Activated CD4-positive, alpha-beta T cell treated with anti-CD3 and anti-CD28 coated beads, Interleukin-2, amount 10 ng/mL, durations not matched to agents 24 days and 14 days (primary cell): ENCODE measurements around the gene SYCP3. TPM values are rescaled to one million over a fixed set of nuclear protein-coding genes. Genes with fewer than 3 reads are reported as not detected.
A peak's percentile ranks its signal among the peaks of the same experiment; 100 is the strongest.
"Not testable (repeated sequence)": the region's sequence is repeated elsewhere in the genome, so short reads cannot be mapped to it uniquely, and the experiment has no call there.

Experiments used
- DNase-seq: peaks from one replicate; pipeline ENCODE4 v3.0.0; 2022
- H3K27ac Mint-ChIP-seq: one replicate; pipeline ENCODE4 v1.8.0; 2022; ENCODE audit warnings: mild to moderate bottlenecking, mixed read lengths
- H3K27me3 Mint-ChIP-seq: one replicate; pipeline ENCODE4 v1.8.0; 2022; ENCODE audit warnings: mixed read lengths
- H3K36me3 Mint-ChIP-seq: one replicate; pipeline ENCODE4 v1.8.0; 2022; ENCODE audit warnings: low read depth, mild to moderate bottlenecking, mixed read lengths
- H3K4me1 Mint-ChIP-seq: one replicate; pipeline ENCODE4 v1.8.0; 2021; ENCODE audit warnings: mixed read lengths
- H3K4me3 Mint-ChIP-seq: one replicate; pipeline ENCODE4 v1.8.0; 2022; ENCODE audit warnings: mild to moderate bottlenecking, moderate library complexity, mixed read lengths
- H3K9me3 Mint-ChIP-seq: one replicate; pipeline ENCODE4 v1.8.0; 2021; ENCODE audit warnings: mixed read lengths
- intact Hi-C: fragments of 100-400 bp; cut with micrococcal nuclease; formaldehyde crosslinking; loops from one replicate; pipeline ENCODE4 v1.15.1; 2023
- total RNA-seq: library from RNA; stranded (reverse); gene quantifications from 2 replicates; pipeline ENCODE4 v1.2.3, GENCODE V29; 2022

The SYCP3 gene
- total RNA-seq, 1 donor from 2014 or later, result 0.44 TPM

GRCh38 chr12:101746661-101747060, 7.4 kb upstream of the SYCP3 start:
- Mint-ChIP-seq H3K36me3 (peaks cover 50% of the 10 kb centered on the region), H3K27me3 (no peaks in the 10 kb centered on the region), H3K27ac (no peak overlapping the region), H3K4me3 (no peak overlapping the region), H3K9me3 (no peaks in the 10 kb centered on the region), H3K4me1 (peaks cover 5% of the 10 kb centered on the region)
- no peak for DNase-seq
- intact Hi-C loops, result no loop called here

GRCh38 chr12:101746196-101746595, 6.9 kb upstream of the SYCP3 start:
- intact Hi-C loops, result no loop called here
- H3K27ac Mint-ChIP-seq, result no peak overlapping the region
- no peak overlapping the region for H3K4me3 Mint-ChIP-seq
- H3K4me1 Mint-ChIP-seq, result peaks cover 5% of the 10 kb centered on the region
- no peaks in the 10 kb centered on the region for H3K9me3 Mint-ChIP-seq
- peaks cover 48% of the 10 kb centered on the region for H3K36me3 Mint-ChIP-seq
- H3K27me3 Mint-ChIP-seq, result no peaks in the 10 kb centered on the region
- DNase-seq, result no peak

- H3K27me3 Mint-ChIP-seq, result no peaks in the 10 kb centered on the region
- peaks cover 43% of the 10 kb centered on the region for H3K36me3 Mint-ChIP-seq
- H3K4me3 Mint-ChIP-seq, result no peak overlapping the region
- peaks cover 4% of the 10 kb centered on the region for H3K4me1 Mint-ChIP-seq
- no peak for DNase-seq
- intact Hi-C loops, result no loop called here
- no peaks in the 10 kb centered on the region for H3K9me3 Mint-ChIP-seq
- no peak overlapping the region for H3K27ac Mint-ChIP-seq
Observed at GRCh38 chr12:101745481-101745880, 6.2 kb upstream of the SYCP3 start.

- Mint-ChIP-seq H3K9me3 (no peaks in the 10 kb centered on the region), H3K27ac (no peak overlapping the region), H3K4me3 (no peak overlapping the region), H3K27me3 (no peaks in the 10 kb centered on the region), H3K4me1 (peaks cover 4% of the 10 kb centered on the region), H3K36me3 (peaks cover 30% of the 10 kb centered on the region)
- peak; percentile 55 for DNase-seq
- intact Hi-C loops, result loop anchor here (5.0 kb wide), 1 partner anchor 47 kb away; the partner anchor contains the start of gene CHPT1
Observed at GRCh38 chr12:101743724-101744472, 4.6 kb upstream of the SYCP3 start.

- Mint-ChIP-seq H3K27me3 (no peaks in the 10 kb centered on the region), H3K4me1 (peaks cover 4% of the 10 kb centered on the region), H3K9me3 (no peaks in the 10 kb centered on the region), H3K27ac (no peak overlapping the region), H3K4me3 (no peak overlapping the region), H3K36me3 (peaks cover 25% of the 10 kb centered on the region)
- intact Hi-C loops, result loop anchor here (5.0 kb wide), 1 partner anchor 46 kb away; the partner anchor contains the start of gene CHPT1
- DNase-seq, result no peak
Observed at GRCh38 chr12:101743242-101743641, 4.0 kb upstream of the SYCP3 start.

GRCh38 chr12:101740980-101741379, 1.7 kb upstream of the SYCP3 start:
- Mint-ChIP-seq H3K4me1 (peaks cover 4% of the 10 kb centered on the region), H3K9me3 (no peaks in the 10 kb centered on the region), H3K27ac (no peak overlapping the region), H3K36me3 (peaks cover 17% of the 10 kb centered on the region), H3K4me3 (no peak overlapping the region), H3K27me3 (no peaks in the 10 kb centered on the region)
- DNase-seq, result no peak
- intact Hi-C loops, result loop anchor here (5.0 kb wide), 1 partner anchor 44 kb away; the partner anchor contains the start of gene CHPT1

GRCh38 chr12:101740566-101740965, 1.3 kb upstream of the SYCP3 start:
- H3K4me3 Mint-ChIP-seq, result no peak overlapping the region
- H3K27me3 Mint-ChIP-seq, result no peaks in the 10 kb centered on the region
- intact Hi-C loops, result loop anchor here (5.0 kb wide), 1 partner anchor 43 kb away; the partner anchor contains the start of gene CHPT1
- no peak overlapping the region for H3K27ac Mint-ChIP-seq
- DNase-seq, result no peak
- peaks cover 16% of the 10 kb centered on the region for H3K36me3 Mint-ChIP-seq
- H3K9me3 Mint-ChIP-seq, result no peaks in the 10 kb centered on the region
- H3K4me1 Mint-ChIP-seq, result peaks cover 4% of the 10 kb centered on the region

- H3K4me1 Mint-ChIP-seq, result no peaks in the 10 kb centered on the region
- no peak for DNase-seq
- H3K36me3 Mint-ChIP-seq, result no peaks in the 10 kb centered on the region
- no peaks in the 10 kb centered on the region for H3K9me3 Mint-ChIP-seq
- intact Hi-C loops, result no loop called here
- no peak overlapping the region for H3K4me3 Mint-ChIP-seq
- H3K27ac Mint-ChIP-seq, result no peak overlapping the region
- no peaks in the 10 kb centered on the region for H3K27me3 Mint-ChIP-seq
Observed at GRCh38 chr12:101737476-101737875, 1.8 kb downstream of the SYCP3 start.

- H3K27ac Mint-ChIP-seq, H3K27me3 Mint-ChIP-seq, H3K9me3 Mint-ChIP-seq, H3K4me1 Mint-ChIP-seq, H3K36me3 Mint-ChIP-seq, H3K4me3 Mint-ChIP-seq, intact Hi-C loops, DNase-seq: not testable (repeated sequence)
Observed at GRCh38 chr12:101734482-101734881, 4.8 kb downstream of the SYCP3 start.

GRCh38 chr12:101733166-101733565, 6.1 kb downstream of the SYCP3 start:
- intact Hi-C loops, result no loop called here
- H3K4me3 Mint-ChIP-seq, result no peak overlapping the region
- H3K4me1 Mint-ChIP-seq, result no peaks in the 10 kb centered on the region
- DNase-seq, result no peak
- peaks cover 6% of the 10 kb centered on the region for H3K36me3 Mint-ChIP-seq
- no peak overlapping the region for H3K27ac Mint-ChIP-seq
- no peaks in the 10 kb centered on the region for H3K27me3 Mint-ChIP-seq
- H3K9me3 Mint-ChIP-seq, result no peaks in the 10 kb centered on the region

GRCh38 chr12:101732318-101732717, 6.9 kb downstream of the SYCP3 start:
- no peaks in the 10 kb centered on the region for H3K4me1 Mint-ChIP-seq
- H3K9me3 Mint-ChIP-seq, result no peaks in the 10 kb centered on the region
- peaks cover 6% of the 10 kb centered on the region for H3K36me3 Mint-ChIP-seq
- no peak overlapping the region for H3K4me3 Mint-ChIP-seq
- no peaks in the 10 kb centered on the region for H3K27me3 Mint-ChIP-seq
- H3K27ac Mint-ChIP-seq, result no peak overlapping the region
- intact Hi-C loops, result no loop called here
- DNase-seq, result no peak

- H3K4me1 Mint-ChIP-seq, result peaks cover 4% of the 10 kb centered on the region
- intact Hi-C loops, result no loop called here
- H3K4me3 Mint-ChIP-seq, result no peak overlapping the region
- H3K27me3 Mint-ChIP-seq, result no peaks in the 10 kb centered on the region
- no peaks in the 10 kb centered on the region for H3K9me3 Mint-ChIP-seq
- no peak for DNase-seq
- no peak overlapping the region for H3K27ac Mint-ChIP-seq
- peaks cover 6% of the 10 kb centered on the region for H3K36me3 Mint-ChIP-seq
Observed at GRCh38 chr12:101729842-101730241, 9.4 kb downstream of the SYCP3 start.

- Mint-ChIP-seq H3K36me3 (peaks cover 6% of the 10 kb centered on the region), H3K4me3 (no peak overlapping the region), H3K9me3 (no peaks in the 10 kb centered on the region), H3K27me3 (no peaks in the 10 kb centered on the region), H3K27ac (no peak overlapping the region), H3K4me1 (peaks cover 4% of the 10 kb centered on the region)
- intact Hi-C loops, result no loop called here
- no peak for DNase-seq
Observed at GRCh38 chr12:101727098-101727497, 12.2 kb downstream of the SYCP3 start.

GRCh38 chr12:101722392-101722791, 16.9 kb downstream of the SYCP3 start:
- no peak overlapping the region for H3K4me3 Mint-ChIP-seq
- no peaks in the 10 kb centered on the region for H3K36me3 Mint-ChIP-seq
- H3K27ac Mint-ChIP-seq, result no peak overlapping the region
- H3K27me3 Mint-ChIP-seq, result no peaks in the 10 kb centered on the region
- DNase-seq, result no peak
- intact Hi-C loops, result no loop called here
- peaks cover 4% of the 10 kb centered on the region for H3K4me1 Mint-ChIP-seq
- no peaks in the 10 kb centered on the region for H3K9me3 Mint-ChIP-seq

- Mint-ChIP-seq H3K4me1 (no peaks in the 10 kb centered on the region), H3K36me3 (no peaks in the 10 kb centered on the region), H3K27ac (no peak overlapping the region), H3K4me3 (no peak overlapping the region), H3K27me3 (no peaks in the 10 kb centered on the region), H3K9me3 (no peaks in the 10 kb centered on the region)
- no peak for DNase-seq
- intact Hi-C loops, result no loop called here
Observed at GRCh38 chr12:101720118-101720517, 19.1 kb downstream of the SYCP3 start.
